GM18507 (cell line): Measurements from ENCODE around the gene EML3.
"Not testable (repeated sequence)": the region's sequence is repeated elsewhere in the genome, so short reads cannot be mapped to it uniquely, and the experiment has no call there.

ENCODE experiments used
- DNase-seq: peaks from one replicate; pipeline ENCODE4 v3.0.0; 2011; ENCODE audit warnings: low read depth; ENCODE audit not compliant: insufficient read length; ENCODE audit errors: extremely low spot score
- FAIRE-seq: peaks from 2 replicates; lab custom pipeline; 2011; peaks lifted over from hg19 to GRCh38; lab: Jason Lieb, UNC

EML3 gene

GRCh38 chr11:62602141-62603071 lies 10.2 kb downstream of the EML3 start:
- no peak for DNase-seq
- FAIRE-seq = no peak

GRCh38 chr11:62601372-62602140 lies 11.0 kb downstream of the EML3 start, which contains the start of gene MTA2:
MTA2 (minus strand) TSS chr11:62601865; CDS start chr11:62601450, 415 bp downstream.
- FAIRE-seq = peak; percentile 99
- DNase-seq = peak; percentile 90

- DNase-seq = no peak
- FAIRE-seq = no peak
Observed at GRCh38 chr11:62601122-62601371, 11.5 kb downstream of the EML3 start.

GRCh38 chr11:62600367-62601121 lies 12.0 kb downstream of the EML3 start:
- FAIRE-seq = peak; percentile 36
- no peak for DNase-seq

GRCh38 chr11:62599901-62600300 lies 12.7 kb downstream of the EML3 start:
- FAIRE-seq = no peak
- no peak for DNase-seq

- FAIRE-seq (peak; percentile 99), DNase-seq (peak; percentile 90)
Observed at GRCh38 chr11:62599069-62599696, 13.4 kb downstream of the EML3 start.

DNA sequence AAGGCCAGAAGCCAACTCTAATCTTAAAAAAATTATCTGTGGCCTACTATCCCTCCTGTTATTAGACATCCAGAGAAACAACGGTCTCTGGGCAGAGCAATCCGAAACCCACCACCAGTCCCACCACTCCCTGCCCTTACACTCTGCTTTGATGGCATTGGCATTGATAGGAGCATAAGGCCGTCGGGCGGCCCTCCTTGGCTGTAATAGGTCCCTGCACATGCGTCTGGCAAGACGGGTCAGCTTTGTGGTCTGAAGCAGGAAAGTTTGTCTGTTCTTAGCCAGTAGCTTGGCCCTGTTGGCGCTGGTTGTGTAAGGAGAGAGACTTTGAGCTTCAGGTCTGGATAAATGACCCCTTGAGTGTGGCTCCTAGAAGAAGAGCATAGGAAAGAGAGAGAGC lies 17.5 kb downstream of the EML3 start:
- DNase-seq (no peak), FAIRE-seq (no peak)

- peak; percentile 81 for FAIRE-seq
Observed at GRCh38 chr11:62593434-62594044, 19.0 kb downstream of the EML3 start.

GRCh38 chr11:62592989-62593421 lies 19.6 kb downstream of the EML3 start:
- FAIRE-seq (no peak), DNase-seq (no peak)

More at GRCh38 chr11:62593434-62594044, 19.0 kb downstream of the EML3 start:
- no peak for DNase-seq

DNA sequence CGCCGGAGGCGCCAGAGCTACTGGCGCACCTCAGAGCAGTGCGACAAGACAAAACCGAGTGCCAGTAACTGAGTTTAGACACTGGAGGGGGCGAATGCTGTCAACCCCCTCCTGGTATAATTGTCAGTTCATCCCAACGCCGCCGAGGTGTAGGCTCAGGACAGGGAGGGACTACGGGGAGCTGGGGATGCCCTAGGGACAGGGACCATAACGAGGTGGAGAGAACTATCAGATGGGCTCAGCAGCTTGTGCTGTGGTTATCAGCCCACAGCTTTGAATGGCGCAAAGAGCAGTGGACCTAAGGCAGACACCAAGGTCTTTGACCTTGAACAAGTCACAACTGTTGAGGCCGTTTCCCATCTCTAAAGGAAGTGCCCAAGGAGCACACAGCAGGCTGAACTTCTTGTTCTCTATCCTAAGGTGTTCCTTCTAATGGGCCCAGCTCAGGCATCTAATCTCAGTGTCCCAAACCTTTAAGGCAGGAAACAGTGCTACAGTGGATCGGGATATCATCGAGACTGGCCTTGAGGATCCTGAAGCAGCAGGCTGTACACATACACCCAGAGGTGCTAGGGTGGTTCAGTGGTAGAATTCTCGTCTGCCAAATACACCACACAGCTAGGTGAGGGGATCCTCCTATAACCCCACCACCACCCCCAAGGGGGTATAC lies 20.3 kb downstream of the EML3 start:
- FAIRE-seq = no peak
- DNase-seq = no peak

- peak; percentile 86 for DNase-seq
- FAIRE-seq = peak; percentile 99
Observed at GRCh38 chr11:62591448-62592145, 21.0 kb downstream of the EML3 start, which contains the start of gene TUT1. TUT1 (minus strand) TSS chr11:62591523; CDS start chr11:62591485, 38 bp downstream.

GRCh38 chr11:62588966-62589637 lies 23.5 kb downstream of the EML3 start:
- FAIRE-seq (no peak), DNase-seq (no peak)

DNA sequence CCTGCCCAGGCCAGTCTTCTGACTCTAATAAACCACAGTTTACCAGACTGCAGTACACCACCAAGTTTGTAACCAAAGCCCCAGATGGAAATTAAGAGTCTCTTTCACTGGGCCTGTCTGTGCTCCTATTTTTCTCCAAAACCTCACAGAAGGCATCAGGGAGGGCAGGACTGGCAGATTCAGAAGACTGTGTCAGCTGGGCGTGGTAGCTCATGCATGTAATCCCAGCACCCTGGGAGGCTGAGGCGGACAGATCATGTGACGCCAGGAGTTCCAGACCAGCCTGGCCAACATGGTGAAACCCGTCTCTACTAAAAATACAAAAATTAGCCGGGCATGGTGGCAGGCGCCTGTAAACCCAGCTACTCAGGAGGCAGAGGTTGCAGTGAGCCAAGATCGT lies 27.2 kb downstream of the EML3 start:
- not testable (repeated sequence) for DNase-seq, FAIRE-seq

- DNase-seq, FAIRE-seq: not testable (repeated sequence)
Observed at GRCh38 chr11:62581735-62582134, 30.8 kb downstream of the EML3 start.

DNA sequence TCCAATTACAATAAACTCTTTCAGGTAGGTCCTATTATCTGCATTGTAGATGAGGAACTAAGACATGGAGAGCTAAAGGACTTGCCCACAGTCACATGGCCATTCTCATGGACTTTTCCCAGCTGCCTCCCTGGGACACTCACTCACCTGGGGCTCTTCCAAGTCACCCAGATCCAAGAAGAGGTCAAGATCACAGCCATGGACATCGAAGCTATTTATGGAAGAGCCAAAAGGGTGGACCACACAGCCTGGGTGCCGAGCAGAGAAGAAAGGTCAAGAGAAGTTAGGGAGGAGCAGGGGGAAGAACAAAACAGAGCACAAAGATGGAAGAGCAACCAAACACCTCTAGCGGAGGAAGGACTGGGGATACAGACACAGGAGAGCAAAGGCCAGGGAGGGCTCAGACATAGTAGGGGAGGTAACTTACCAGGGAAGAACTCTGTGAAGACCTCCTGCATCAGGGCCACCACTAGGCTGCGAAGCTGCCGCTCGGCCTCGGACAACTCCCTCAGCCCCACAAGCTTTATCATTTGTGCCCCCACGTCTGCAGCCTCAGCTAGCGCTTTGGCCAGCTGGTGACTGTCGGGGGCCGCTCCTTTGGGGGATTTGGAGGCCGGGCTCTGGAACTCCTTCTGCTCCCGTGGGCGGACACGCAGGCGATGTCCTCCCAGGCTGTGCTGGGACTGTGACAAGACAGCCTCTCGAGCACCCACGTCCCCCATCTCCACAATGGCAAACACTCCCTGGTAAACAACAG lies 31.4 kb downstream of the EML3 start:
- no peak for FAIRE-seq
- no peak for DNase-seq

GRCh38 chr11:62579252-62579651 lies 33.3 kb downstream of the EML3 start:
- FAIRE-seq (no peak), DNase-seq (no peak)

DNA sequence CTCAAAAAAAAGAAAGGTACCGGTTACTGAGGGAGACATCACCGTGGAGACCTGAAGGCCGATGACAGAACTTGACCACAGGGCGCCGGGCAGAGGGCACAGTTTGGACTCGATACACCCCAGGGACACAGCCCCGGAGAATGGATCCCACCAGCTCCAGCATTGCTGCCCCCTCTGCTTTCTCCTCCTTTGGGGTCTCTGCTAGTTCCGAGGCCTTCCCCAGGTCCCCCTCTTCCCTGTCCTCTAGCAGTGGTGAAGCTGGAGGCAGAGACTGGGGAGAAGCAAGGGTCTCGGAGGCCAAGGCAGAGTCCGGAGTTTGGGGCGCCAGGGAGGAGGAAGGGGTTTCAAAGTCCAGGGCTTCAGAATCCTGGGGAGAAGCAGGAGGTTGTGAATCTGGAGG lies 34.0 kb downstream of the EML3 start:
- FAIRE-seq (no peak), DNase-seq (no peak)
